Stimulated activated CD8-positive, alpha-beta memory T cell treated with anti-CD3 and anti-CD28 coated beads, Interleukin-4, amount 100 ng/mL, for 48 hours (primary cell): Measurements from ENCODE around the gene SDC4.

Experiments used
- DNase-seq: peaks from one replicate; pipeline ENCODE4 v3.0.0-alpha.2; 2020

SDC4 gene

GRCh38 chr20:45317826-45318225 lies 30.4 kb downstream of the SDC4 start:
- DNase-seq: no peak

- no peak for DNase-seq
Measured at GRCh38 chr20:45316150-45317080, 31.8 kb downstream of the SDC4 start.

GRCh38 chr20:45315672-45316071 lies 32.6 kb downstream of the SDC4 start:
- DNase-seq: no peak

GRCh38 chr20:45313943-45314342 lies 34.3 kb downstream of the SDC4 start:
- no peak for DNase-seq

GRCh38 chr20:45313065-45313695 lies 35.0 kb downstream of the SDC4 start:
- no peak for DNase-seq

- DNase-seq: no peak
Measured at GRCh38 chr20:45312241-45312640, 36.0 kb downstream of the SDC4 start.

- DNase-seq: peak; percentile 85
Measured at GRCh38 chr20:45311589-45312211, 36.5 kb downstream of the SDC4 start.

GRCh38 chr20:45309075-45309474 lies 39.1 kb downstream of the SDC4 start:
- DNase-seq: no peak

- no peak for DNase-seq
Measured at GRCh38 chr20:45308117-45308778, 40.0 kb downstream of the SDC4 start, which contains the start of gene MATN4. Gene MATN4 (minus strand): TSS chr20:45308299. CDS start chr20:45305582, 2,717 bp downstream.

GRCh38 chr20:45307076-45307640 lies 41.1 kb downstream of the SDC4 start:
- DNase-seq: no peak

GRCh38 chr20:45306431-45306982 lies 41.7 kb downstream of the SDC4 start, which contains the start of gene RBPJL:
Gene RBPJL (plus strand): TSS chr20:45306840. CDS start chr20:45306923, 83 bp downstream.
- DNase-seq: peak; percentile 77

GRCh38 chr20:45305262-45305661 lies 43.0 kb downstream of the SDC4 start:
- DNase-seq: no peak

GRCh38 chr20:45304464-45304999 lies 43.7 kb downstream of the SDC4 start:
- no peak for DNase-seq

- DNase-seq: no peak
Measured at GRCh38 chr20:45303586-45304463, 44.4 kb downstream of the SDC4 start.

- DNase-seq: no peak
Measured at GRCh38 chr20:45301824-45302271, 46.4 kb downstream of the SDC4 start.

GRCh38 chr20:45300961-45301360 lies 47.3 kb downstream of the SDC4 start:
- peak; percentile 76 for DNase-seq

- no peak for DNase-seq
Measured at GRCh38 chr20:45299786-45300185, 48.4 kb downstream of the SDC4 start.

GRCh38 chr20:45297786-45298497 lies 50.3 kb downstream of the SDC4 start:
- no peak for DNase-seq

GRCh38 chr20:45294659-45295058 lies 53.6 kb downstream of the SDC4 start:
- DNase-seq: no peak

GRCh38 chr20:45294003-45294368 lies 54.2 kb downstream of the SDC4 start:
- no peak for DNase-seq
